Muscle layer of colon (tissue), 2 donors: ENCODE data around the gene SIRPB2.
A peak's percentile ranks its signal among the peaks of the same experiment; 100 is the strongest.

ENCODE experiments used
- H3K27ac ChIP-seq: one replicate; pipeline ENCODE4 v1.7.0; 2013; ENCODE audit warnings: low read depth, mild to moderate bottlenecking, low read length, moderate library complexity
- H3K27me3 ChIP-seq, 2 donors: one replicate each; pipeline ENCODE4 v1.7.0; 2013; ENCODE audit warnings: low read length in 2 of 2, mild to moderate bottlenecking in 2 of 2; ENCODE audit not compliant: insufficient read depth in 2 of 2, control insufficient read depth in 1 of 2
- H3K36me3 ChIP-seq: one replicate; pipeline ENCODE4 v1.7.0; 2013; ENCODE audit warnings: mild to moderate bottlenecking, low read length; ENCODE audit not compliant: insufficient read depth
- H3K4me1 ChIP-seq: one replicate; pipeline ENCODE4 v1.7.0; 2013; ENCODE audit warnings: mild to moderate bottlenecking, low read length; ENCODE audit not compliant: insufficient read depth
- H3K4me3 ChIP-seq, 2 donors: one replicate each; pipeline ENCODE4 v1.7.0; 2013; ENCODE audit warnings: low read length in 2 of 2, low read depth in 1 of 2, mild to moderate bottlenecking in 1 of 2, moderate library complexity in 1 of 2
- H3K9ac ChIP-seq: one replicate; pipeline ENCODE4 v1.7.0; 2013; ENCODE audit warnings: low read length
- H3K9me3 ChIP-seq: one replicate; pipeline ENCODE4 v1.7.0; 2013; ENCODE audit warnings: mild to moderate bottlenecking, low read length
- donor health status: abdominal sarcoma.
- donor health status: Adenocarcinoma of cecum.

SIRPB2 gene

DNA sequence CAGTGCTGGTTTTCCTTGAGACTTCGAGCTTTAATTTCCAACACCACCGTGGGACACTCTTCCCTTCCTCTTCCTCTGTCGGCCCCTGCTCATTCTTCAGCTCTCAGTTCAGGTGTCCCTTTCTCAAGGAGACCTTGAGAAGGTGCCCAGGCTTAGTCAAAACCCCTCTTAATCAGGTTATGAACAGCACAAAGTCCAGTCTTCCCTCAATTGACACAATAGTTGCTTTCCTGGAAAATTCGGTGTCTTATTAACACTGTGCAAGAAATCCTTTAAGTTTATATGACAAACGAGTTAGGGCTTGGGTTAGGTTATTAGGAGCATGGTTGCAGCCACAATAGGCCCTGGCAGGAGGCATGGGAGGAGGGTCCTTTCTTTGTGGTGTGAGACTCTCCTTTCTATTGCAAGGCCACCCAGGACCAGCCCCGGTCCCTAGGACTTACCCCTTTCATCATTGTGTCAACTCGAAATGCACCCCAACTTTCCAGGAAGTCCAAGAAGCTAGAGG lies 23.0 kb downstream of the SIRPB2 start:
- no peak overlapping the region for H3K9ac ChIP-seq
- H3K36me3 ChIP-seq, result peaks cover 12% of the 10 kb centered on the region
- H3K27me3 ChIP-seq, result no peaks in the 10 kb centered on the region
- no peaks in the 10 kb centered on the region for H3K9me3 ChIP-seq
- no peak overlapping the region for H3K4me3 ChIP-seq
- no peak overlapping the region for H3K27ac ChIP-seq
- peaks cover 35% of the 10 kb centered on the region for H3K4me1 ChIP-seq

DNA sequence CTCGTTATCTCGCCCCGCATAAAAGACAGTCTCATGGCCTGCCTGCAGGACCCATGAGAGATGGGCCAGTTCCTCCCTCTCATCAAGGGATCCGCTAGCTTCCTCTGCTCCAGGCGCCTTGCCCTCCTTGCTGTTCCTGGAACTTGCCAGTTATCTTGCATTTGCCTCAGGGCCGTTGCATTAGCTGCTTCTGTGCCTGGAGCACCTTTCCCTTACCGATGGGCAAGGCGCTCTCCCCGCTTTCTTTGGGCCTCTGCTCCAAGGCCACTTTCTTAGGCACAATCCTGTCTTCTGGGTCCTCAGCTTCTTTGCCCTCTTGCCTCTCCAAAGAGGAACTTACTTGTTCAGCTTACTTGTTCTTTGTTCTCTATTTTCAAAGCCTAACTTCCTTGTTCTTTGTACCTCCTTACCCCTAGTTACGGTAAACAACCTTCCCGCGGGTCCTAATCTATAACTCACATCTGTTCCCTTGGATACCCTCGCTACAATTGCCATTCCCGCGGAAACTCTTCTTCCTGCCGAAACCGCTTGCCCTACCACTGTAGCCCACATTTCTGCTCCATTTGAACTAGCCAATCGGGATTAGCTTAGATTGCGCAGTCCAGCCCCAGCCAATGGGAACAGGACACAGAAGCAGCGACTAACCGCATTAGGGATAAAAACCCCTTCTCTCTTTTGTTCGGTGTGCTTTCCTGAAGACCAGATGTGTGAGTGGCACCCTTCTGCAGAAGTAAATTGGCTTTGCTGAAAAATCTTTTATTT lies 23.7 kb downstream of the SIRPB2 start:
- Histone ChIP-seq H3K4me1 (peaks cover 35% of the 10 kb centered on the region), H3K9me3 (no peaks in the 10 kb centered on the region), H3K9ac (no peak overlapping the region)

DNA sequence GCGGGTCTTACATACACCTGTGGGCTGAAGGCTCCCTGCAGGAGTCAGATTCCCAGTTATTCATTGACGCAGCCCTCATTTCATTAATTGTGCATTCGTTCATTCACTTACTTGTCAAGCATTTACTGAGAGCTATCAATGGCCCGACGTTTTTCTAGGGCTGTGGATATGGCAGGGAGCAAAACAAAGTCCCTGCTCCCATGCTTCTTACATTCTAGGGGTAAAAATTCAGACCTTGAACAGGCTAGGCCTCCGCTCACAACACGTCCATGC lies 24.2 kb downstream of the SIRPB2 start:
- Histone ChIP-seq H3K4me3 (peak overlapping the region in 1 of 2 donors; percentile 57), H3K27me3 (no peaks in the 10 kb centered on the region), H3K9me3 (no peaks in the 10 kb centered on the region), H3K27ac (peak overlapping the region; percentile 41), H3K36me3 (peaks cover 13% of the 10 kb centered on the region), H3K4me1 (peaks cover 35% of the 10 kb centered on the region), H3K9ac (no peak overlapping the region)

More for the DNA sequence above, 23.7 kb downstream of the SIRPB2 start:
- H3K36me3 ChIP-seq, result peaks cover 13% of the 10 kb centered on the region
- H3K4me3 ChIP-seq, result peak overlapping the region in 1 of 2 donors; percentile 57
- no peaks in the 10 kb centered on the region for H3K27me3 ChIP-seq
- peak overlapping the region; percentile 41 for H3K27ac ChIP-seq

DNA sequence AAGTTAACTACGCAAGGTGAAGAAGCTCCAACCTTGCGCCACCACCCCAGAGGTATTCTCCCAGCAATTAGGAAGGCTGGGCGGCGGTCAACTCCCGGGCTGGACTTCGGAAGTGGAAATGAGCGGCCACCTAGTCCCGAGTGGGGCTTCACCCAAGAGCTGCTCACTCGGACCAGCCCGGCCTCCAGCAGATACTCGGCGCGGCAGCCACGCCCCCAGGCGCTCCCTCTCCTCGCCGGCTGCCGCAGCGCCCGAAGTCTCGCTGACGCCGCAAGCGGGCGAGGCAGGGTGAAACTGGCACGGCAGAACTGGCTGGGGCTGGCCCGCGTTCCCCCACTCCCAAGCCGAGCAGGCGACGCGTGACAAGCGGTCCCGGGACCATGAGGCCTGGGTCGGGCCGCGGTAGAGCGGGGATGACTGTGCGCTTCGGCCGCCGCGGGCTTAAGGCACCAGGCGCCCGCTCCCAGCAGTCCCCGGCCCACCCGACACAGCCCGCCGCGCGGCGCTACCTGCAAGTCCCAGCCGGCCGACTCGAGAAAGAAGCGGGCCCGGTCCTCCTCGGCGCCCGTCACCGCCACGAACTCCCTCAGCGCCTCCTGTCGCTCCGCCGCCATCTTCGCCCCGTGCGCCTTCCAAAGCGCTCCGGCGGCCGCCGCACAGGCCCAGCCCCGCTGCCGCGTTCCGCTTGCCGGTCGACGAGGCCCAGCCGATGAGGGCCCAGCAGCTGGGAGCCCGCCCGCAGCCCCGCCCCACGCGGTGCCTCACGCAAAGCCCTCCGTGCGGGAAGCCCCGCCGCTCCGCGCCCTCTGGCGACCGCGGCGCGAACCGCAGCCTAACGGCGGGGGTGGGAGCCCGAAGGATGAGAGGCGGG lies 24.8 kb downstream of the SIRPB2 start, which contains the start of gene NSFL1C:
TSS of gene NSFL1C (minus strand) at position 639 of the 871 bp plus-strand sequence. CDS start at position 614, 25 bp downstream.
- no peaks in the 10 kb centered on the region for H3K27me3 ChIP-seq
- peaks cover 13% of the 10 kb centered on the region for H3K36me3 ChIP-seq
- H3K4me3 ChIP-seq, result peak within 1 kb of the TSS; percentile 92 to 93
- H3K9me3 ChIP-seq, result no peaks in the 10 kb centered on the region
- peak within 1 kb of the TSS; percentile 25 for H3K9ac ChIP-seq
- H3K27ac ChIP-seq, result peak within 1 kb of the TSS; percentile 88
- H3K4me1 ChIP-seq, result peaks cover 35% of the 10 kb centered on the region

DNA sequence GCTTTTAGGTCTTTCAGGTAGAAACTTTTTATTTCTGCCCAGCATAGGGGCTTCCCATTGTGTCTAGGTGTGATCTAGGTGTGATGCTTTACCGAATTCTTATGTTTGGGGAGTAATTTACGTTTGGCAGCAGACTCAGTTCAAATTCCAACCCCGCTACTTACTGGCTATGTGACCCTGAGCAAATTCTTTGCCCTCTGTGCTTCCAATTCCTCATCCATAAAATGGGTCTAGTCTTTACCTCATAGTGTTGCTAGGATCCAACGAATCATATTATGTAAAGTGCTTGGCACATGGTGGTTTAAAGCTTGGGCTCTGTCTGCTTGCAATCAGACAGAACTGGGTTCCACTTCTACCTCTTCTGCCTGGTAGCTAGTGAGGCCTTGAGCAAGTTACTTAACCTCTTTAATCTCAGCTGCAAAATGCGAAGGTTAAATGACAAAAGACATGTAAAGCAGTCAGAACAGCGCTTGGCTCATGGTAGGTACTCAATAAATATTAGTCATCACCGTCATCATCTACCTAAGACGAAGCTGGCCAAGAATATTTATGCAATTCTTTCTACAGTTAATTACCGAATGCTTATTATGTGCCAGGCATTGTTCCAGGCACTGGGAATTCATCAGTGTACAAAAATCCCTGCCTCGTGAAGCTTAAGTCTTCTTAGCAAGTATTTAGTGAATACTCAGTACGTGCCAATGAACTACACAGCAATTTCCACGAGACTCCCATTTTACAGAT lies 25.6 kb downstream of the SIRPB2 start:
- H3K27ac ChIP-seq, result peak overlapping the region; percentile 88
- H3K4me1 ChIP-seq, result peaks cover 35% of the 10 kb centered on the region
- H3K9me3 ChIP-seq, result no peaks in the 10 kb centered on the region
- peak overlapping the region; percentile 25 for H3K9ac ChIP-seq
- H3K36me3 ChIP-seq, result peaks cover 16% of the 10 kb centered on the region
- no peaks in the 10 kb centered on the region for H3K27me3 ChIP-seq
- H3K4me3 ChIP-seq, result peak overlapping the region; percentile 92 to 93

DNA sequence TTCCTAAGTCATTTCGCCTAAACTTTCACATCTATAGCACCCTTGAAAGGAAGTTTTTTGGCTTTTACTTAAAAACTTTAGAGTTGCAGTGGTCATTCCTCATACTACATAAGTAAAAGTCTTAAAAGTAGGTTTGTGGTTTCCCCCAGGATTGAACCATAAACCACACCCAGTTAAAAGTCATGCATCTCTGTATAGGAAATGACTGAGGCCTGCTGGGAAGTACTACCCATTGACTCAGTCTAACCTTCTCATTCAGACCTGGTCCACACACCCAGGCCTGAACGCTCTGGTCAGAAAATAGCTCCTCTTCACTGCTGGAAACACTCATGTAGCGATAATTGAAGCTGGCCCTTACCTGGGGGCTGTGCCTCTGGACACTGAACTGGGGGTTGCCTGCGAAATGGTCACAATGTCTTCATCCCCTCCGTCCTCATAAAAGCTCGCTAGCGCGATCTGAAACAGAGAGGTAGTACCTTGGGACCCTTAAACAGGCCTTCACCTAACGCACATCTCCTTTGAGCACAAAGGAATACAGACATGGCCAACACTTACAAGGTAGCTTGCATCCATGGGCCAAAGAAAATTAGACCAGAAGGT lies 27.1 kb downstream of the SIRPB2 start:
- Histone ChIP-seq H3K4me3 (no peak overlapping the region), H3K36me3 (peaks cover 31% of the 10 kb centered on the region), H3K27me3 (no peaks in the 10 kb centered on the region), H3K4me1 (peaks cover 35% of the 10 kb centered on the region), H3K27ac (no peak overlapping the region), H3K9ac (no peak overlapping the region), H3K9me3 (no peaks in the 10 kb centered on the region)

DNA sequence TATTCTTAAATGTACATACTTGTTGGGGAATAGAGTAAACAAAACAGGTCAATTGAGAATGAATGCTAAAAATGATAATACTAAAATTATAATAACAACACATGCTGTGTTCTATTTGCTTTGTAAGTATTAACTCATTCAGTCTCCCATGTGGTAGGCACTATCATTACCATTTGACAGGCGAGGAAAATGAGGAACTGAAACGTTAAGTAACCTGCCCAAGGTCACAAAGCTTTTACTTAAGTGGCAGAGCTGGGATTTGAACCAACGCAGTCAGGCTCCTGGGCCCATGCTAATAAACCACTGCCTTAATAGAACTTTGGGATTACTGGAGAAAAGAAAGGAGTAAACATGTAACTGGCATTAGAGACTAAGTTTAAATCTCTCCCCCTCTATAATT lies 28.4 kb downstream of the SIRPB2 start:
- H3K36me3 ChIP-seq, result peaks cover 40% of the 10 kb centered on the region
- no peak overlapping the region for H3K4me3 ChIP-seq
- H3K9ac ChIP-seq, result no peak overlapping the region
- no peak overlapping the region for H3K27ac ChIP-seq
- H3K4me1 ChIP-seq, result peaks cover 35% of the 10 kb centered on the region
- H3K27me3 ChIP-seq, result no peaks in the 10 kb centered on the region
- no peaks in the 10 kb centered on the region for H3K9me3 ChIP-seq

DNA sequence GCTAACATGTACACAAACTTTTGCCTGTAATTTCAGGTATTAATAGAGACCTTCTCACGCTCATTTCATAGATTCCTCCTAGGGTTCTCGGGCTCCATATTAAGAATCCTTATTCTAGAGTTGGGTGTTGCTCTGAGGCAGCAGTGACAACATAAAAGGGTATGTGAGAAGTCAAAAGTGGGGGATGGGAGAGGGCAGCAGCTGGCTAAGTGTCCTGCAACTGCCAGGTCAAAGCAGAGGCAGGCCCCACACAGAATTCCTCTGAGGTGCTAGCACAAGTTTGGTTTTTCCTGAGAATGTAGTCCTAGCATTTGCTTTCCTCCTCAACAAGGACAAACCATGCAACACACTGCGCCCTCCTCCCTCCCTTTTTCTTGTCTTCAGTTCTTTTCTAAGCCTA lies 29.2 kb downstream of the SIRPB2 start:
- no peak overlapping the region for H3K9ac ChIP-seq
- no peak overlapping the region for H3K27ac ChIP-seq
- H3K4me3 ChIP-seq, result no peak overlapping the region
- H3K9me3 ChIP-seq, result no peaks in the 10 kb centered on the region
- peaks cover 30% of the 10 kb centered on the region for H3K4me1 ChIP-seq
- no peaks in the 10 kb centered on the region for H3K27me3 ChIP-seq
- H3K36me3 ChIP-seq, result peaks cover 46% of the 10 kb centered on the region

DNA sequence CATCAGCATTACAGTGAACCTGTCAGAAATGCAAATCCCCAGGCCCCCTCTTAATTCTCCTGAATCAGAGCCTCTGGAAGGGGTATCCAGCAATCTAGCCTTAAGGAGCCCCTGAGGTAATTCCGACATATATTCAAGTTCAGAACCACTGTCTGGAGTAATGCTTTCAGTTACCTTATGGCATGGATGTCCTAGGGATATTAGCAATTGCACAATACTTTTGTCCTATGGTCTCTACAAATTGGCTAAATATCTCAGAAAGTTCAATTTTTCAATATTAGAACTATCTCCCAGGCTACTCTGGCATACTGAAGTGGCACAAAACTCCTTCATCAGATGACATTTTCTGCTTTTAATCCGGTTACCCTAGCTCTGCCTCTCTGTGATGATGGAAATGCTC lies 30.9 kb downstream of the SIRPB2 start:
- Histone ChIP-seq H3K36me3 (peaks cover 58% of the 10 kb centered on the region), H3K27me3 (no peaks in the 10 kb centered on the region), H3K4me3 (no peak overlapping the region), H3K9me3 (no peaks in the 10 kb centered on the region), H3K4me1 (peaks cover 21% of the 10 kb centered on the region), H3K27ac (no peak overlapping the region), H3K9ac (no peak overlapping the region)

DNA sequence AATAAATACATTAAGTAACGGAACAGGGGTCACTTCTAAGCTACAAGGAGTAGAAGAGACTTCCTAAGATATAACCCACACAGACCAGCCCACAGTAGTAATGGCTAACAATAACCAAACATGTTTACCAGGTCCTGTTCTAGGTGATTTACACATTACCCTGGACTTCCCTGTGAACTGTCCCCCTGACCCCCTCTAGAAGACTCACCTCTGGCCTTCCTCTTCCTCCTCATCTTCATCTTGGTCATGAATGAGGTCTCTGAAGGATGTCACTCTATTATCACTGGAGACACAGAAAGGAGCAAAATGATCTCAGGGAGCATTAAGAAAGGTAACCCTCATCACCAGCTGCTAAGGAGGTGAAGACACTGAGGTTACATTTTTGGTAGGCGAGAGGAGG lies 33.2 kb downstream of the SIRPB2 start:
- no peak overlapping the region for H3K27ac ChIP-seq
- H3K4me3 ChIP-seq, result no peak overlapping the region
- peaks cover 68% of the 10 kb centered on the region for H3K36me3 ChIP-seq
- H3K9me3 ChIP-seq, result no peaks in the 10 kb centered on the region
- no peak overlapping the region for H3K9ac ChIP-seq
- H3K27me3 ChIP-seq, result no peaks in the 10 kb centered on the region
- no peaks in the 10 kb centered on the region for H3K4me1 ChIP-seq

DNA sequence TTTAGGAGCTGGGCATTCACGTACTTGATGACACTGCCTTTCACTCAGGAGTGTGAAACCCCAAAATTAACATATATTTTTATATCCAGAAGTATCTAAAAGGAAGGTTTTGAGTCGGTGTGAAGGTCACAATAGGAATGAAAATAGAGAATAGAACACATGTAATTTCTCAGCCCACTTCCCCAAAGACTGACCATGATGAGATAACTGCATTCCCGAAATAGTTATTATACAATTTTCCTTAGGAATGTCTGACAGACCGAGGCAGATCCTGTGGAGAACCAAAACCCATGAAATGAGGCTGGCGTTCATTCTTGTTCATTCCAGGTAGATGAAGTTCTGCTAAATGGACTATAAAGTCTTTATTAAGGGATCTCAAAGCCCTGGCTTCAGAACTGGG lies 34.9 kb downstream of the SIRPB2 start:
- Histone ChIP-seq H3K27ac (no peak overlapping the region), H3K9me3 (no peaks in the 10 kb centered on the region), H3K9ac (no peak overlapping the region), H3K4me3 (no peak overlapping the region), H3K4me1 (no peaks in the 10 kb centered on the region), H3K27me3 (no peaks in the 10 kb centered on the region), H3K36me3 (peaks cover 85% of the 10 kb centered on the region)
